ENCODE measurements around the gene DNAJB7. TPM values are rescaled to one million over a fixed set of nuclear protein-coding genes. Genes with fewer than 3 reads are reported as not detected.

Gene DNAJB7
- polyA plus RNA-seq, 3 donors: not detected

- intact Hi-C loops (cut with micrococcal nuclease): no loop called here
- DNase-seq: no peak
- H3K4me3 ChIP-seq (replicated peaks in 1 of 3; ENCODE audit: low read depth in 2 of 3, low read length in 3 of 3): no peak overlapping the region
- no peaks in the 10 kb centered on the region for H3K27me3 ChIP-seq (ENCODE audit: control insufficient read depth in 2 of 2, insufficient read depth in 2 of 2, low read length in 2 of 2)
- no peaks in the 10 kb centered on the region for H4K20me1 ChIP-seq (ENCODE audit: insufficient read depth, low read length)
- Mint-ChIP-seq H3K27ac (peak overlapping the region in 1 of 7 donors; percentile 55), H3K9me3 (no peaks in the 10 kb centered on the region), H3K27me3 (ENCODE audit: low read depth in 3 of 3) (peaks cover 0 to 2% (median 0%) of the 10 kb centered on the region in 3 donors), H3K36me3 (peaks cover 28 to 44% of the 10 kb centered on the region in 2 donors), H3K4me1 (no peaks in the 10 kb centered on the region), H3K4me3 (no peak overlapping the region)
- no peaks in the 10 kb centered on the region for H3K9me3 ChIP-seq (replicated peaks in 1 of 2; ENCODE audit: control insufficient read depth in 1 of 2, insufficient read depth in 1 of 2, low read length in 2 of 2)
- H3K9ac ChIP-seq (ENCODE audit: insufficient read depth, low read length, poor library complexity, severe bottlenecking): no peak overlapping the region
- H3K4me2 ChIP-seq (replicated peaks; ENCODE audit: extremely low read depth, low read length, poor library complexity, severe bottlenecking): no peak overlapping the region
- no peak overlapping the region for H2AFZ ChIP-seq (ENCODE audit: insufficient read depth, low read depth, low read length, poor library complexity, severe bottlenecking)
- H3K4me1 ChIP-seq (ENCODE audit: control insufficient read depth in 1 of 2, insufficient read depth in 2 of 2, low read length in 2 of 2): no peaks in the 10 kb centered on the region
- no peak overlapping the region for H3K27ac ChIP-seq (ENCODE audit: low read depth in 1 of 2, low read length in 2 of 2)
- H3K36me3 ChIP-seq (replicated peaks in 1 of 2; ENCODE audit: control insufficient read depth in 1 of 2, insufficient read depth in 2 of 2, low read length in 2 of 2): peaks cover 4 to 35% of the 10 kb centered on the region in 2 donors
- no peaks in the 10 kb centered on the region for H3K79me2 ChIP-seq (ENCODE audit: insufficient read depth, low read length)
- TF ChIP-seq, protein P1, sequence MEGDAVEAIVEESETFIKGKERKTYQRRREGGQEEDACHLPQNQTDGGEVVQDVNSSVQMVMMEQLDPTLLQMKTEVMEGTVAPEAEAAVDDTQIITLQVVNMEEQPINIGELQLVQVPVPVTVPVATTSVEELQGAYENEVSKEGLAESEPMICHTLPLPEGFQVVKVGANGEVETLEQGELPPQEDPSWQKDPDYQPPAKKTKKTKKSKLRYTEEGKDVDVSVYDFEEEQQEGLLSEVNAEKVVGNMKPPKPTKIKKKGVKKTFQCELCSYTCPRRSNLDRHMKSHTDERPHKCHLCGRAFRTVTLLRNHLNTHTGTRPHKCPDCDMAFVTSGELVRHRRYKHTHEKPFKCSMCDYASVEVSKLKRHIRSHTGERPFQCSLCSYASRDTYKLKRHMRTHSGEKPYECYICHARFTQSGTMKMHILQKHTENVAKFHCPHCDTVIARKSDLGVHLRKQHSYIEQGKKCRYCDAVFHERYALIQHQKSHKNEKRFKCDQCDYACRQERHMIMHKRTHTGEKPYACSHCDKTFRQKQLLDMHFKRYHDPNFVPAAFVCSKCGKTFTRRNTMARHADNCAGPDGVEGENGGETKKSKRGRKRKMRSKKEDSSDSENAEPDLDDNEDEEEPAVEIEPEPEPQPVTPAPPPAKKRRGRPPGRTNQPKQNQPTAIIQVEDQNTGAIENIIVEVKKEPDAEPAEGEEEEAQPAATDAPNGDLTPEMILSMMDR (IDR thresholded peaks at IDR 0.05): no peak
These were observed 27.2 kb upstream of the DNAJB7 start for GRCh38 chr22:40889116-40889515.

GRCh38 chr22:40878922-40879321 lies 17.0 kb upstream of the DNAJB7 start:
- H3K9ac ChIP-seq (ENCODE audit: insufficient read depth, low read length, poor library complexity, severe bottlenecking): no peak overlapping the region
- no peak for DNase-seq
- H2AFZ ChIP-seq (ENCODE audit: insufficient read depth, low read depth, low read length, poor library complexity, severe bottlenecking): no peak overlapping the region
- H3K4me3 Mint-ChIP-seq: no peak overlapping the region
- WGBS (ENCODE audit: insufficient coverage): no CpG with 5 or more reads among the region's 2 CpGs
- H4K20me1 ChIP-seq (ENCODE audit: insufficient read depth, low read length): no peaks in the 10 kb centered on the region
- H3K36me3 ChIP-seq (replicated peaks in 1 of 2; ENCODE audit: control insufficient read depth in 1 of 2, insufficient read depth in 2 of 2, low read length in 2 of 2): peaks cover 11 to 23% of the 10 kb centered on the region in 2 donors
- peaks cover 17 to 20% of the 10 kb centered on the region in 2 donors for H3K36me3 Mint-ChIP-seq
- H3K27ac Mint-ChIP-seq: no peak overlapping the region
- H3K27me3 Mint-ChIP-seq (ENCODE audit: low read depth in 3 of 3): no peaks in the 10 kb centered on the region
- H3K79me2 ChIP-seq (ENCODE audit: insufficient read depth, low read length): no peaks in the 10 kb centered on the region
- TF ChIP-seq, protein P1 (IDR thresholded peaks at IDR 0.05): no peak
- no peak overlapping the region for H3K27ac ChIP-seq (ENCODE audit: low read depth in 1 of 2, low read length in 2 of 2)
- intact Hi-C loops (cut with micrococcal nuclease): no loop called here
- no peaks in the 10 kb centered on the region for H3K4me1 Mint-ChIP-seq
- H3K4me2 ChIP-seq (replicated peaks; ENCODE audit: extremely low read depth, low read length, poor library complexity, severe bottlenecking): no peak overlapping the region
- H3K4me3 ChIP-seq (replicated peaks in 1 of 3; ENCODE audit: low read depth in 2 of 3, low read length in 3 of 3): no peak overlapping the region
- H3K9me3 ChIP-seq (replicated peaks in 1 of 2; ENCODE audit: control insufficient read depth in 1 of 2, insufficient read depth in 1 of 2, low read length in 2 of 2): no peaks in the 10 kb centered on the region
- H3K9me3 Mint-ChIP-seq: no peaks in the 10 kb centered on the region
- no peaks in the 10 kb centered on the region for H3K4me1 ChIP-seq (ENCODE audit: control insufficient read depth in 1 of 2, insufficient read depth in 2 of 2, low read length in 2 of 2)
- no peaks in the 10 kb centered on the region for H3K27me3 ChIP-seq (ENCODE audit: control insufficient read depth in 2 of 2, insufficient read depth in 2 of 2, low read length in 2 of 2)

All from CD14-positive monocyte (primary cell).